ENCODE measurements around the gene NCOA3. TPM values are rescaled to one million over a fixed set of nuclear protein-coding genes. Genes with fewer than 3 reads are reported as not detected.

The NCOA3 gene
- total and polyA plus RNA-seq, 10 of the 15 experiments (the other 5 are each of a cell fraction or from before 2014, with no cell fraction given) = 16.9 to 96.2 (median 73.6) TPM

DNA sequence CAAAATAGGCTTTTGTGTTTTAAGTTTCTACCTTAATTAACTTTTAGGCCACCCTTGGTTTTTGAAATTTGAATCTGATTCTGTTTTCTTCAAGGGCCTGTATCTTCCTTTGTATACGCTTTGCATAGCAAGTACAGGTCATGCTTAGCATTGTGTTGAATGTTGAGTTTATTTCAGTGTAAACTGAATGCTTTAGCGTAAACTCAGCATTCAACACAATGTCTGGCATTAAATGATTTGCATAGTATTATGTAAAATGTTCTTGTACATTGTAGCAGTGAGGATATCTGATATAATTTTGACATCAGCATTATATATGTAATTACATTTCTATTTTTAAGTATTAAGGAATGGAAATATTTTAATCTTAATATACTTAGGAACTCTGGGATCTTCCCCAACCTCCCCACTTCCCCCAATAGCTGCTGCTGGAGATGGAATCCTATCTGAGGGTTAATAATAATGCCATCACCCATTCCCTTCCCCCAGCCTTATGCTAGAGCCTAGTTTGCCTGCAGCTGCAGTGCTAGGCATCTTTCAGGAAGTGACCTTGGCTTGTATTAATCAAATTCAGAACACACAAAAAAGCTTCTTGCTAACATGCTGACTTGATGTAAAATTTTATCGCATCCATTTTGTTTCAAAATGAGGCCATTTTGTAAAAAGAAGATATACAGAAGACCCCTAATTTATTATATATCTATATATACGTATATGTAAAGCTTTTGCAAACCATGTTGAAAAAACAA is 73.1 kb downstream of the NCOA3 start:
- SMC1A ChIA-PET (ENCODE audit: uncharacterized antibody, unreplicated experiment) = interaction anchor here (0.7 to 3.8 kb wide), 10 partner anchors 8 to 165 kb away, joined by 3 to 15 read pairs (median 3); no protein-coding TSS in a partner anchor
- DNase-seq (ENCODE audit: low read depth, low spot score) (no peak), FAIRE-seq (peak; percentile 13), ATAC-seq (peak; percentile 72)
- in situ Hi-C loops (cut with MboI) = no loop called here
- Histone ChIP-seq H4K20me1 (ENCODE audit: control insufficient read depth, insufficient read depth) (peaks cover 5% of the 10 kb centered on the region; the same call in 1 of the 2 replicates), H2AFZ (ENCODE audit: control insufficient read depth, low read depth, low read length) (no peak overlapping the region), H3K9me3 (replicated peaks; ENCODE audit: control insufficient read depth, insufficient read depth, low read length) (peaks cover 8% of the 10 kb centered on the region), H3K27me3 (replicated peaks in 1 of 2; ENCODE audit: control insufficient read depth in 2 of 2, insufficient read depth in 2 of 2, low read length in 1 of 2) (no peaks in the 10 kb centered on the region), H3K4me2 (ENCODE audit: control insufficient read depth, insufficient read depth) (peak overlapping the region; percentile 76), H3K27ac (ENCODE audit: control insufficient read depth, insufficient read depth) (peak overlapping the region; percentile 60), H3K4me3 (no peak overlapping the region), H3K79me2 (ENCODE audit: control insufficient read depth, insufficient read depth, low read length) (peaks cover 96% of the 10 kb centered on the region), H3K36me3 (ENCODE audit: control insufficient read depth in 2 of 2, insufficient read depth in 2 of 2, low read length in 1 of 2) (peaks cover 2 to 14% of the 10 kb centered on the region in 2 experiments; a peak in 3 of 4 replicates), H3K4me1 (ENCODE audit: control insufficient read depth, insufficient read depth, low read length) (peaks cover 44% of the 10 kb centered on the region), H3K9ac (ENCODE audit: control insufficient read depth, insufficient read depth, low read length) (no peak overlapping the region; the same call in 1 of the 2 replicates)
- POLR2A ChIA-PET = interaction anchor here (0.5 to 1.0 kb wide), 3 partner anchors 30 to 374 kb away, joined by 3 to 6 read pairs (median 4); no protein-coding TSS in a partner anchor
- intact Hi-C loops (cut with micrococcal nuclease; ENCODE audit: unreplicated experiment) = loop anchor here (5.0 kb wide), 1 partner anchor 72 kb away; the partner anchor contains the start of gene NCOA3
- CTCF ChIA-PET = interaction anchor here (1.0 to 1.6 kb wide), 8 partner anchors 8 to 88 kb away, joined by 3 to 5 read pairs (median 3); partner anchors contain the start of gene NCOA3
- RAD21 ChIA-PET (ENCODE audit: unreplicated experiment) = interaction anchor here (0.6 to 1.7 kb wide), 12 partner anchors 9 to 220 kb away, joined by 3 to 12 read pairs (median 4); partner anchors contain the start of gene NCOA3
- WGBS (ENCODE audit: insufficient coverage, insufficient replicate concordance, low lambda C conversion rate, missing lambda C conversion rate) = 25% methylated on average over 4 of the region's 4 CpGs
- no TSS peak for BruUV-seq (replicated peaks)
- TF ChIP-seq SREBF2 (IDR thresholded peaks at IDR 0.05; ENCODE audit: low read length) (no peak), MYC (IDR thresholded peaks at IDR 0.05; ENCODE audit: insufficient read depth, insufficient read length, insufficient replicate concordance, low read length, severe bottlenecking) (no peak), ZNF217 (IDR thresholded peaks at IDR 0.05) (no peak), NFYA (IDR thresholded peaks at IDR 0.05; ENCODE audit: borderline replicate concordance, low read depth, low read length) (no peak), SIX5 (IDR thresholded peaks at IDR 0.05; ENCODE audit: low read depth, low read length, severe bottlenecking) (no peak), PAX8 (IDR thresholded peaks at IDR 0.05) (no peak), RB1 (IDR thresholded peaks at IDR 0.05; ENCODE audit: borderline replicate concordance) (no peak), SREBF1 (IDR thresholded peaks at IDR 0.05; ENCODE audit: low read length) (no peak), JUND (IDR thresholded peaks at IDR 0.05; ENCODE audit: low read depth, low read length) (no peak), SUPT20H (IDR thresholded peaks at IDR 0.05; ENCODE audit: borderline replicate concordance, control insufficient read depth, low read depth, low read length) (no peak), TBL1XR1 (IDR thresholded peaks at IDR 0.05; ENCODE audit: low read depth, low read length) (no peak)
- TF ChIP-seq, protein P1, sequence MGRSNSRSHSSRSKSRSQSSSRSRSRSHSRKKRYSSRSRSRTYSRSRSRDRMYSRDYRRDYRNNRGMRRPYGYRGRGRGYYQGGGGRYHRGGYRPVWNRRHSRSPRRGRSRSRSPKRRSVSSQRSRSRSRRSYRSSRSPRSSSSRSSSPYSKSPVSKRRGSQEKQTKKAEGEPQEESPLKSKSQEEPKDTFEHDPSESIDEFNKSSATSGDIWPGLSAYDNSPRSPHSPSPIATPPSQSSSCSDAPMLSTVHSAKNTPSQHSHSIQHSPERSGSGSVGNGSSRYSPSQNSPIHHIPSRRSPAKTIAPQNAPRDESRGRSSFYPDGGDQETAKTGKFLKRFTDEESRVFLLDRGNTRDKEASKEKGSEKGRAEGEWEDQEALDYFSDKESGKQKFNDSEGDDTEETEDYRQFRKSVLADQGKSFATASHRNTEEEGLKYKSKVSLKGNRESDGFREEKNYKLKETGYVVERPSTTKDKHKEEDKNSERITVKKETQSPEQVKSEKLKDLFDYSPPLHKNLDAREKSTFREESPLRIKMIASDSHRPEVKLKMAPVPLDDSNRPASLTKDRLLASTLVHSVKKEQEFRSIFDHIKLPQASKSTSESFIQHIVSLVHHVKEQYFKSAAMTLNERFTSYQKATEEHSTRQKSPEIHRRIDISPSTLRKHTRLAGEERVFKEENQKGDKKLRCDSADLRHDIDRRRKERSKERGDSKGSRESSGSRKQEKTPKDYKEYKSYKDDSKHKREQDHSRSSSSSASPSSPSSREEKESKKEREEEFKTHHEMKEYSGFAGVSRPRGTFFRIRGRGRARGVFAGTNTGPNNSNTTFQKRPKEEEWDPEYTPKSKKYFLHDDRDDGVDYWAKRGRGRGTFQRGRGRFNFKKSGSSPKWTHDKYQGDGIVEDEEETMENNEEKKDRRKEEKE (IDR thresholded peaks at IDR 0.05) = no peak
- TF ChIP-seq, protein P2, sequence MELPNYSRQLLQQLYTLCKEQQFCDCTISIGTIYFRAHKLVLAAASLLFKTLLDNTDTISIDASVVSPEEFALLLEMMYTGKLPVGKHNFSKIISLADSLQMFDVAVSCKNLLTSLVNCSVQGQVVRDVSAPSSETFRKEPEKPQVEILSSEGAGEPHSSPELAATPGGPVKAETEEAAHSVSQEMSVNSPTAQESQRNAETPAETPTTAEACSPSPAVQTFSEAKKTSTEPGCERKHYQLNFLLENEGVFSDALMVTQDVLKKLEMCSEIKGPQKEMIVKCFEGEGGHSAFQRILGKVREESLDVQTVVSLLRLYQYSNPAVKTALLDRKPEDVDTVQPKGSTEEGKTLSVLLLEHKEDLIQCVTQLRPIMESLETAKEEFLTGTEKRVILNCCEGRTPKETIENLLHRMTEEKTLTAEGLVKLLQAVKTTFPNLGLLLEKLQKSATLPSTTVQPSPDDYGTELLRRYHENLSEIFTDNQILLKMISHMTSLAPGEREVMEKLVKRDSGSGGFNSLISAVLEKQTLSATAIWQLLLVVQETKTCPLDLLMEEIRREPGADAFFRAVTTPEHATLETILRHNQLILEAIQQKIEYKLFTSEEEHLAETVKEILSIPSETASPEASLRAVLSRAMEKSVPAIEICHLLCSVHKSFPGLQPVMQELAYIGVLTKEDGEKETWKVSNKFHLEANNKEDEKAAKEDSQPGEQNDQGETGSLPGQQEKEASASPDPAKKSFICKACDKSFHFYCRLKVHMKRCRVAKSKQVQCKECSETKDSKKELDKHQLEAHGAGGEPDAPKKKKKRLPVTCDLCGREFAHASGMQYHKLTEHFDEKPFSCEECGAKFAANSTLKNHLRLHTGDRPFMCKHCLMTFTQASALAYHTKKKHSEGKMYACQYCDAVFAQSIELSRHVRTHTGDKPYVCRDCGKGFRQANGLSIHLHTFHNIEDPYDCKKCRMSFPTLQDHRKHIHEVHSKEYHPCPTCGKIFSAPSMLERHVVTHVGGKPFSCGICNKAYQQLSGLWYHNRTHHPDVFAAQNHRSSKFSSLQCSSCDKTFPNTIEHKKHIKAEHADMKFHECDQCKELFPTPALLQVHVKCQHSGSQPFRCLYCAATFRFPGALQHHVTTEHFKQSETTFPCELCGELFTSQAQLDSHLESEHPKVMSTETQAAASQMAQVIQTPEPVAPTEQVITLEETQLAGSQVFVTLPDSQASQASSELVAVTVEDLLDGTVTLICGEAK (IDR thresholded peaks at IDR 0.05; ENCODE audit: borderline replicate concordance) = peak; percentile 41; the same call in 1 of the 2 replicates

Measured in GM12878 (cell line).